Effector memory CD4-positive, alpha-beta T cell (primary cell): ENCODE results near the gene ESR2.

Experiments
- DNase-seq, 3 donors: peaks; one replicate each; pipeline ENCODE4 v3.0.0-alpha.2; 2020
- H3K27ac ChIP-seq: 2 replicates; pipeline ENCODE4 v1.7.0; 2013; ENCODE audit warnings: mild to moderate bottlenecking, low read length, moderate library complexity; ENCODE audit not compliant: insufficient read depth, poor library complexity, severe bottlenecking
- H3K27me3 ChIP-seq: replicated peaks from 2 replicates; pipeline ENCODE4 v1.7.0; 2013; ENCODE audit warnings: mild to moderate bottlenecking, low read length; ENCODE audit not compliant: insufficient read depth, control insufficient read depth, poor library complexity, severe bottlenecking
- H3K36me3 ChIP-seq: 2 replicates; pipeline ENCODE4 v1.7.0; 2013; ENCODE audit warnings: mild to moderate bottlenecking, low read length, moderate library complexity; ENCODE audit not compliant: control insufficient read depth, insufficient read depth
- H3K4me1 ChIP-seq: 2 replicates; pipeline ENCODE4 v1.7.0; 2013; ENCODE audit warnings: low read length, mild to moderate bottlenecking; ENCODE audit not compliant: control insufficient read depth, insufficient read depth, poor library complexity, severe bottlenecking
- H3K4me3 ChIP-seq: 2 replicates; pipeline ENCODE4 v1.7.0; 2013; ENCODE audit warnings: low read length, low read depth, mild to moderate bottlenecking; ENCODE audit not compliant: insufficient read depth, poor library complexity, severe bottlenecking
- H3K9me3 ChIP-seq: 2 replicates; pipeline ENCODE4 v1.7.0; 2013; ENCODE audit warnings: mild to moderate bottlenecking, low read length, moderate library complexity; ENCODE audit not compliant: control insufficient read depth

Gene ESR2

DNA sequence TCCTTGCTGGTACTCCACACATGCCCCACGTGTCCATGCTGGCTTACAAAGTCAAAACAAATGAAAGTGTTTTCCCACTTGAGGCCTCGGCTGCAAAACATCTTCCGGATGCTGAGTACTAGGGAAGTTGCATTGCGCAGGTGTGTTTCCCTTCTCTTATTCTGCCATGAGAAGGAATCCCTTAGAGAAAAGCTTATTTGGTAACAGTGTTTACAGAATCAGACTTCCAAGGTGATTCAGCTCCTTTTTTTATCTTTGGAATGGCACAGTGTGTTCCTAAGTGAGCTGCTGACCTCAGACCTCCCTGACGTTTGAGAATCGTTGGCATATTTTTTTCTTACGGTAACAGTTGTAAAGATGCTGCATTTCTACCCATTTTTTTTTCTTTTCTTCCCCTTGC, 211.3 kb downstream of the ESR2 start:
- DNase-seq: no peak
- peaks cover 58% of the 10 kb centered on the region for H3K36me3 ChIP-seq
- no peaks in the 10 kb centered on the region for H3K27me3 ChIP-seq
- no peak overlapping the region for H3K27ac ChIP-seq
- no peaks in the 10 kb centered on the region for H3K9me3 ChIP-seq
- H3K4me3 ChIP-seq: no peak overlapping the region
- H3K4me1 ChIP-seq: no peaks in the 10 kb centered on the region

- H3K9me3 ChIP-seq: no peaks in the 10 kb centered on the region
- no peak for DNase-seq
- peaks cover 55% of the 10 kb centered on the region for H3K36me3 ChIP-seq
- H3K4me1 ChIP-seq: no peaks in the 10 kb centered on the region
- no peak overlapping the region for H3K4me3 ChIP-seq
- no peak overlapping the region for H3K27ac ChIP-seq
- no peaks in the 10 kb centered on the region for H3K27me3 ChIP-seq
Observed at GRCh38 chr14:64081174-64081746, 212.9 kb downstream of the ESR2 start.

DNA sequence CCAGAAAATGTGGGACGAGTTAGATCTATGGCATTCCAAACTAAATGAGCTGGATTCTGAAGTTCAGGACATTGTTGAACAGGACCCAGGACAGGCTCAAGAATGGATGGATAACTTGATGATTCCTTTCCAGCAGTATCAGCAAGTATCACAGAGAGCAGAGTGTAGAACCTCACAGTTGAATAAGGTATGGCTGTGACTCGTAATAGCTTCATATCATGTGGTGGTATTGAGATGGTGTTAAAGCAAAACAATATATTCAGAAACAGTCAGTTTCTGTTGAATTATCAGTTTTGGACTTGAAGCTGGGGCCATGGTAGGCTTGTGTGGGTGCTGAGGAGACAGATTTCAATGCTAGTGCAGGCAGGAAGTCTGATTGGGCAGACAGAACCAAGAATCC, 213.7 kb downstream of the ESR2 start:
- H3K4me1 ChIP-seq: no peaks in the 10 kb centered on the region
- peaks cover 59% of the 10 kb centered on the region for H3K36me3 ChIP-seq
- no peaks in the 10 kb centered on the region for H3K9me3 ChIP-seq
- DNase-seq: no peak
- no peaks in the 10 kb centered on the region for H3K27me3 ChIP-seq
- no peak overlapping the region for H3K27ac ChIP-seq
- H3K4me3 ChIP-seq: no peak overlapping the region

GRCh38 chr14:64075613-64076005, 218.6 kb downstream of the ESR2 start:
- Histone ChIP-seq H3K9me3 (no peaks in the 10 kb centered on the region), H3K27ac (no peak overlapping the region), H3K4me3 (no peak overlapping the region), H3K4me1 (no peaks in the 10 kb centered on the region), H3K27me3 (no peaks in the 10 kb centered on the region), H3K36me3 (peaks cover 70% of the 10 kb centered on the region)
- DNase-seq: no peak

GRCh38 chr14:64074961-64075612, 219.1 kb downstream of the ESR2 start:
- Histone ChIP-seq H3K36me3 (peaks cover 70% of the 10 kb centered on the region), H3K27ac (no peak overlapping the region), H3K9me3 (no peaks in the 10 kb centered on the region), H3K27me3 (no peaks in the 10 kb centered on the region), H3K4me1 (no peaks in the 10 kb centered on the region), H3K4me3 (no peak overlapping the region)
- no peak for DNase-seq

DNA sequence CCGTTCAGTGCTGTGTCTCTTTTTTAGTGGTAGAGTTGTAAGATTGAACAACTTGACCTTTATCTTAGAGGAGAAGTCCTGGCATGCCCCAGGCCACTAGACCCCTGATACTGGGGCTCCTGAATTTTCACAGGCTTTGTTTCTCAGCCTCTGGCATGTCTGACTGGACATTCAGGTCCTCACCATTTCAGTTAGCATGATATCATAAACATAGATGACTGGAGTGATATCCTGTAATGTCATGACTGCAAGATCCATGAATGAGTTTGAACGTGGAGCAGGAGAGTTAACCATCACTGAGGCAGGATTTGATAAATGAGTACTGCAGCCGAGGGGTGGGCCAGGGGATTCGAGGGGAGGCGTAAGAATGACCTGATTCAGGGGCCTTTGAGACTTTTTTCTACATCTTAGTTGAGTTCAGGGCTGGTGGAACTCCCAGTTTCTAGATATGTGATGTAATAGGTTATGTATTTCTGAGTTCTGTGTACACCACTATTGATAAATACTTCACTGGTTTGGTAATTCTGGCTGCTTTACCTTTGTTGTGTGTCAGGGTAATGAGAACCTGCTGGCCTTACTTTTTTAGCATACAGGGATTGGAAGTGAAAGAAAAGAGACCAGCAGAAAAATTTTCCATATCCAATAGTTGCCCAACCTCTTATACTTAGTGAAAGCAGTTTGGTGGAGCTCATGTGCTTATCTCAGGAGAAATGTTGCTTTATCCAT, 224.4 kb downstream of the ESR2 start:
- no peaks in the 10 kb centered on the region for H3K27me3 ChIP-seq
- no peak overlapping the region for H3K4me3 ChIP-seq
- H3K9me3 ChIP-seq: no peaks in the 10 kb centered on the region
- H3K36me3 ChIP-seq: peaks cover 67% of the 10 kb centered on the region
- DNase-seq: no peak
- H3K4me1 ChIP-seq: no peaks in the 10 kb centered on the region
- no peak overlapping the region for H3K27ac ChIP-seq

DNA sequence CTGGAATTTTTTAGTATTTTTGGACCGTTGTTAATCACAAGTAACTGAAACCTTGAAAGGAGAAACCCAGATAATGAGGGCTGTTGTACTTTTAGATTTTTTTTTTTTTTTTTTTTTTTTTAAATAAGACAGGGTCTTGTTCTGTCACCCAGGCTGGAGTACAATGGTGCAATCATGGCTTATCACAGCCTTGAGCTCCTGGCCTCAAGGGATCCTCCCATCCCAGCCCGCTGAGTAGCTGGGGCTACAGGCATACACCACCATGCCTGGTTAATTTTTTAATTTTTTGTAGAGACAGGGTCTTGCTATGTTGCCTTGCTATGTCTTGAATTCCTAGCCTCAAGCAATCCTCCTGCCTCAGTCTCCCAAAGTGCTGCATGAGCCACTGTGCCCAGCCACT, 229.7 kb downstream of the ESR2 start:
- Histone ChIP-seq H3K9me3 (no peaks in the 10 kb centered on the region), H3K4me3 (no peak overlapping the region), H3K27ac (no peak overlapping the region), H3K4me1 (no peaks in the 10 kb centered on the region), H3K36me3 (peaks cover 39% of the 10 kb centered on the region), H3K27me3 (no peaks in the 10 kb centered on the region)
- DNase-seq: no peak

DNA sequence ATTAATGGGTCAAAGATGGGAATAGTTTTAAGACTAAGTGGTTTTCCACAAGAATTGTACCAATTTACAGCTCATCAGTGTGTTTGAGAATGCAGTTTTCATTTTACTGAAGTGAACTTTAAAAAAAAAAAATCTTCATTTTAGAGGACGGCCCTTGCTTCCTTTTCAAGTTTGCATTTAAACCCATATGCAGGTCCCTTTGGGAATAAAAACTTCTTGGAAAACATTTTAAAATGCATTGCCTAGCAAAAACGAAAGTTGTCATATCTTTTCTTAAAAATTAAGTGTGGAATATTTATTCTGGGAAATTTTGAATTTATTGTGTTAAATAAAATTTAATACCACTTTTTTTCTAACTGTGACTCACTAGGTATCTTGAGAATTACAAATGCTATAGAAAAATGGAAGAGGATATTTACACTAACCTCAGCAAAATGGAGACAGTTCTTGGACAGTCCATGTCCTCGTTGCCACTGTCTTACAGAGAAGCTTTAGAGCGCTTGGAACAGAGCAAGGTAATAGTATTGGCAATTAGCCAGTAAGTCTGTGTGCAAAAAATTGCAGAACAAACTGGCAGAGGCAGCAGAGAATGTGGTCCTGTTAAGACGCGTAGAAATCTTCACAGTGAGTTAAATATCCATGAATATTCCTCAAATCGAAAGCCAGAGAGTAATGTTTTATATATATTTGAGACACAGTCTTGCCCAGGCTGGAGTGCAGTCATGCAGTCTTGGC, 231.6 kb downstream of the ESR2 start:
- Histone ChIP-seq H3K36me3 (peaks cover 36% of the 10 kb centered on the region), H3K4me3 (no peak overlapping the region)
- no peak for DNase-seq

DNA sequence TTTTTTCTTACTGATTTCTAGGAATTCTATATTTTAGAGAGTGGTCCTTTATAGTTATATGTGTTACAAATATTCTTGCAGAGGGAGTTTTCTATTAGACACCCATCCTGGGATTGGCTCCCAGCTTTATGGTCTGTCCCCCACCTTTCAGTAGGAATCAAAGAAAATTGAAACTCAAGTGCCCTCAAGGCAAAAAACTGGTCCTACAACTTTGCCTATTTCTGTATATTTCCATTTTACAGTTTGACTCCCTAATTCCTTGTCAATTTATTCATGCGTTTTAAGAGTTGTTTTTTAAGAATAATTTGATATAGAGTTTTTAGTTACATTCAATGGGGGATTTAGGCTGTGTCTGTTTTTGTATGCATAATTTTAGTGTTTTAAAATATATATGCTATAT, 232.5 kb downstream of the ESR2 start:
- no peaks in the 10 kb centered on the region for H3K27me3 ChIP-seq
- no peaks in the 10 kb centered on the region for H3K4me1 ChIP-seq
- peaks cover 36% of the 10 kb centered on the region for H3K36me3 ChIP-seq
- no peak overlapping the region for H3K27ac ChIP-seq
- no peak for DNase-seq
- no peak overlapping the region for H3K4me3 ChIP-seq
- H3K9me3 ChIP-seq: no peaks in the 10 kb centered on the region

More for the DNA sequence above, 231.6 kb downstream of the ESR2 start:
- Histone ChIP-seq H3K27me3 (no peaks in the 10 kb centered on the region), H3K9me3 (no peaks in the 10 kb centered on the region), H3K27ac (no peak overlapping the region), H3K4me1 (no peaks in the 10 kb centered on the region)

- Histone ChIP-seq H3K4me1 (no peaks in the 10 kb centered on the region), H3K27me3 (no peaks in the 10 kb centered on the region), H3K9me3 (no peaks in the 10 kb centered on the region), H3K27ac (no peak overlapping the region), H3K4me3 (no peak overlapping the region), H3K36me3 (peaks cover 30% of the 10 kb centered on the region)
- DNase-seq: no peak
Observed at GRCh38 chr14:64061115-64061514, 233.1 kb downstream of the ESR2 start.
